Activated T-cell treated with anti-CD3 and anti-CD28 coated beads, Interleukin-2, amount 50 U/mL, for 4 hours (primary cell): ENCODE results near the gene SLC25A21. TPM values are rescaled to one million over a fixed set of nuclear protein-coding genes. Genes with fewer than 3 reads are reported as not detected.

Source experiments
- ATAC-seq, 2 donors: fragments of 200-7000 bp; cut with Tn5 transposase; one replicate each; pipeline ENCODE4 v1.10.0; 2021
- DNase-seq: peaks from one replicate; pipeline ENCODE4 v3.0.0-alpha.2; 2020
- H3K27me3 Mint-ChIP-seq: one replicate; pipeline ENCODE4 v1.8.0; 2021; ENCODE audit warnings: low read depth, mixed read lengths
- H3K36me3 Mint-ChIP-seq: one replicate; pipeline ENCODE4 v1.8.0; 2022; ENCODE audit warnings: mixed read lengths; ENCODE audit not compliant: insufficient read depth
- H3K4me1 Mint-ChIP-seq: one replicate; pipeline ENCODE4 v1.8.0; 2021; ENCODE audit warnings: low read depth, mixed read lengths
- H3K4me3 Mint-ChIP-seq: one replicate; pipeline ENCODE4 v1.8.0; 2021; ENCODE audit warnings: mild to moderate bottlenecking, moderate library complexity, mixed read lengths
- H3K9me3 Mint-ChIP-seq: one replicate; pipeline ENCODE4 v1.8.0; 2021; ENCODE audit warnings: mixed read lengths
- total RNA-seq, 3 donors: library from RNA; stranded (reverse); gene quantifications; one replicate each; pipeline ENCODE4 v1.2.1, GENCODE V29; 2021

SLC25A21 gene
- total RNA-seq, 3 donors from 2014 or later, result not detected

DNA sequence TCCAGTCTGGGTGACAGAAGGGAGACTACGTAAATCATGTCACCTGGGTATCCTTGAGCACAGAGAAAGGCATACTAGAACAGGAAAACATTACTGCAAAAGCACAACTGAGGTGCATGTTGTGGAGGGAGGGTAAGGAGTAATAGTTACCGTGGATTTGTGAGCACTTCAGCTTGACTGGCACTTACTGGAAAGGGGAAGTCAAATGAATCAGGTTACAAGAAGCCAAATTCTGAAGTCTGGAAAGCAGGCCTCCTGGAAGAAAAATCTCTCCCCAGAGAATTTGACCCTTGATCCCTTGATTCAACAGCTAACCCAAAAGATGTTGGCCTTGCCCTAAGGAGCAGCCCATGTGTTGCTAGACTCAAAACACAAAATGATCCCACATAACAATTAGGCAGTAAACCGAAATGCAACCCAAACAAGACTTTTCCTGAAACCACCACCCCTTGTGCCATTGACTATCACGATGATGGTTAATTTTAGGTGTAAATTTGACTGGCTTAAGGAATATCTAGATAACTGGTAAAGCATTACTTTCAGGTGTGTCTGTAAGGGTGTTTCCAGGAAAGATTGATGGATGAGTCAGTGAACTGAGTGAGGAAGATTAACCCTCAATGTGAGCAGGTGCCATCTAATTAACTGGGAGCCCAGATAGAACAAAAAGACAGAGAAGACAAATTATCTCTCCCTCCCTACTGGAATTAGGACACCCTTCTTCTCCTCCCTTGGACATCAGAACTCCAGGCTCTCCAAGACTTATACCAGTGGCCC lies 108.8 kb downstream of the SLC25A21 start:
- Mint-ChIP-seq H3K27me3 (no peaks in the 10 kb centered on the region), H3K4me3 (no peak overlapping the region), H3K9me3 (no peaks in the 10 kb centered on the region), H3K36me3 (no peaks in the 10 kb centered on the region), H3K4me1 (no peaks in the 10 kb centered on the region)
- DNase-seq, result no peak
- no peak for ATAC-seq

DNA sequence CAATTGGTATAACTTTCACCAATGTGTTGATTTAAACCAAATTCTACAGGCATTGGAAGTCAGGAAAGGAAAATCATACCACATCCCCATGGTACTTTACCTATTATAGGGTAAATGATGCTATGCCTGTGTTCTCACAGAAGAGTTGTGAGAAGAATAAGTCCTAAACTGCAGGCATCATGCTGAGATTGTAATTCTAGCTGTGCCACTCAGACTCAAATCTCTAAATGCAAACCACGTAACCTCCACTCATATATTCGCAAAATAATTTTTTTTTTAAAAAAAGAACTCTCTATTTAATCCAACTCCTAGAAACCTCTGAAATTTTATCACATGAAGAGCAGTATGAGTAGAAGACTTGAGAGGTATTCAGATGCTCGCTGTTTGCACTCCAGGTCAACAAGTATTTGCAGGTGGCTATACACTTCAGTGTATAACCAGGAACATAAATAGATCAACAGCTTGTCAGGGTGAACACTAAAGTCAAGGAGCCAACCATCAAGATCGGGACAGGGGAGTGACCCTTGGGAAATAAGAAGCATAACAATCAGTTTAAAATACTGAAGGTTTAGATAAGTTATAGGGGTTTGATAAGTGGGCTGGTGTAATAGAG lies 110.1 kb downstream of the SLC25A21 start:
- Mint-ChIP-seq H3K9me3 (no peaks in the 10 kb centered on the region), H3K36me3 (no peaks in the 10 kb centered on the region), H3K27me3 (no peaks in the 10 kb centered on the region), H3K4me1 (no peaks in the 10 kb centered on the region), H3K4me3 (no peak overlapping the region)
- DNase-seq (no peak), ATAC-seq (no peak)

- no peak for DNase-seq
- no peaks in the 10 kb centered on the region for H3K27me3 Mint-ChIP-seq
- ATAC-seq, result no peak
- no peaks in the 10 kb centered on the region for H3K36me3 Mint-ChIP-seq
- no peak overlapping the region for H3K4me3 Mint-ChIP-seq
- no peaks in the 10 kb centered on the region for H3K4me1 Mint-ChIP-seq
- no peaks in the 10 kb centered on the region for H3K9me3 Mint-ChIP-seq
Measured at GRCh38 chr14:37061697-37062096, 110.7 kb downstream of the SLC25A21 start.

DNA sequence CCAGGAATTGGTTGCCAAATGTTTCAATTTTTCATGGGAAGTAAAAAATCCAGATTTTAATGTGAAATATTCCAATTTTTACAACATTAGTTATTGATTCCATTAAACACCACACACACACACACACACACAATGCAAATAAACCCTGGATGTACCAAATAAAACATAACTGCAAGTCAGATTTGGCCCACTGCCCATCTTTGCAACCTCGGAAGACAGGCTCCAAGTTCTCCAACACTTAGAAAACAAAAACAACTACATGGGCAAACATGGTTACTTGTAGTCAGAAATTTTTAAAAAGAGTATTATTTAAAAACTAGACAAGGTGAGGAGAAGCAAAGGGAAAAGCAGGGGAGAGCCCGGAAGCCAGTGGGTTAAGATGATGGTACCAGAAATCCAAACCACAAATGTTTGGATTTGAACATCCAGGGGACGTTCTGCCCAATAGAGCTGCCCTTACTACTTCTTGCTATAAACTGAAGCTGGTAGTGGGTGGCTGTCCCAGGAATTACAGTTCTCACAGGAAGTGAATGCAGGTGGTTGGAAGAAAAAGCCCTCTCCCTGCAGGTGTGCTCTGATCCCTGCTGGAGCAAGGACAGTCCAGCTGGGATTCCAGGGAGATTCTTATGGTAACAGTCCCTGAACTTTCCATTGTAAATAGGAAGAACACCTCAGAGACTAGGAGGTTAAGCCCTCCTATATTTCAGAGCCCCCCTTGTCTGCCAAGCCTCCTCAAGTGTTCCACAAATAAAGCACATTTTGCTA lies 111.7 kb downstream of the SLC25A21 start:
- no peak for ATAC-seq
- no peak overlapping the region for H3K4me3 Mint-ChIP-seq
- H3K4me1 Mint-ChIP-seq, result no peaks in the 10 kb centered on the region

DNA sequence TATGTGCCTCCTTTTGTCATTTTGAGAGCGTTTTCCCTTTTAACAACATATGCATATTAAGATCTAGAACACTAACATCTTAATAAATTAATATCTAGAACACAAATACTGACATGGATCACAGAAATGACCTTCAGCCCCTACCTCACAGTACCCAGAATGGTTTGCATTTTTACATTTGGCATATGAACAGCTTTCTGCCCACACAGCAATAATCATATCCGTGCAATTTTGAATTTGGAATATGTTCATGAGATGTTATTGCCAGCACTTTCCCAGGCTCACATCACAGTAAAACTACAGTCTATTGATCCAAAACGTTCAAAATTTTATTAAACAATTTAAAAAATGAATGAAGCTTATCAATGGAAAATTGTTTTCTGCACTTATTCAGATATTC lies 114.6 kb downstream of the SLC25A21 start:
- no peak for DNase-seq
- no peak for ATAC-seq
- Mint-ChIP-seq H3K27me3 (no peaks in the 10 kb centered on the region), H3K9me3 (peaks cover 7% of the 10 kb centered on the region), H3K36me3 (no peaks in the 10 kb centered on the region), H3K4me1 (no peaks in the 10 kb centered on the region), H3K4me3 (no peak overlapping the region)

More for the DNA sequence above, 111.7 kb downstream of the SLC25A21 start:
- Mint-ChIP-seq H3K9me3 (no peaks in the 10 kb centered on the region), H3K36me3 (no peaks in the 10 kb centered on the region), H3K27me3 (no peaks in the 10 kb centered on the region)
- no peak for DNase-seq

DNA sequence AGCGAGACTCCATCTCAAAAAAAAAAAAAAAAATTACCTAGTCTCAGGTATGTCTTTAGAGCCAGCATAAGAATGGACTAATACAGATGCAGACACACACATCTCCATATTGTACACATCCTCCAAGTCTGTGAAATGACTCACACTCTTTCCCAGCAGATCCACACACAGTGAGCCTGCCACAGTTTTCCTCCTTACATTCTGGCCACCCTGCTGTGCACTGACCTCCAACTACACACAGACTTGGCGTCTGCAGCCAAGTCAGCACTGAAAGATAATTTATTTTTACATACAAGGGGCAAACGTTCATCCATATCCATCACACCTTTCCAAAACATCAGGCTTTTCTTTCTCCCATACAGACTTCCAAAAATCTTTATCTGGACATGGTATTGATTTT lies 115.9 kb downstream of the SLC25A21 start:
- no peak for ATAC-seq
- no peaks in the 10 kb centered on the region for H3K27me3 Mint-ChIP-seq
- H3K36me3 Mint-ChIP-seq, result no peaks in the 10 kb centered on the region
- H3K9me3 Mint-ChIP-seq, result peaks cover 7% of the 10 kb centered on the region
- H3K4me3 Mint-ChIP-seq, result no peak overlapping the region
- DNase-seq, result no peak
- H3K4me1 Mint-ChIP-seq, result no peaks in the 10 kb centered on the region

- no peaks in the 10 kb centered on the region for H3K36me3 Mint-ChIP-seq
- no peaks in the 10 kb centered on the region for H3K27me3 Mint-ChIP-seq
- no peaks in the 10 kb centered on the region for H3K4me1 Mint-ChIP-seq
- DNase-seq (no peak), ATAC-seq (no peak)
- peaks cover 7% of the 10 kb centered on the region for H3K9me3 Mint-ChIP-seq
- H3K4me3 Mint-ChIP-seq, result no peak overlapping the region
Measured at GRCh38 chr14:37054869-37055268, 117.5 kb downstream of the SLC25A21 start.

- ATAC-seq (no peak), DNase-seq (no peak)
- H3K4me1 Mint-ChIP-seq, result no peaks in the 10 kb centered on the region
- H3K4me3 Mint-ChIP-seq, result no peak overlapping the region
- H3K9me3 Mint-ChIP-seq, result peaks cover 7% of the 10 kb centered on the region
- H3K36me3 Mint-ChIP-seq, result no peaks in the 10 kb centered on the region
- no peaks in the 10 kb centered on the region for H3K27me3 Mint-ChIP-seq
Measured at GRCh38 chr14:37054144-37054543, 118.3 kb downstream of the SLC25A21 start.

- Mint-ChIP-seq H3K36me3 (no peaks in the 10 kb centered on the region), H3K9me3 (peaks cover 7% of the 10 kb centered on the region), H3K4me1 (no peaks in the 10 kb centered on the region), H3K27me3 (no peaks in the 10 kb centered on the region), H3K4me3 (no peak overlapping the region)
- no peak for ATAC-seq
- no peak for DNase-seq
Measured at GRCh38 chr14:37051680-37052079, 120.7 kb downstream of the SLC25A21 start.

- no peaks in the 10 kb centered on the region for H3K4me1 Mint-ChIP-seq
- no peaks in the 10 kb centered on the region for H3K27me3 Mint-ChIP-seq
- ATAC-seq, result no peak
- no peak overlapping the region for H3K4me3 Mint-ChIP-seq
- peaks cover 7% of the 10 kb centered on the region for H3K9me3 Mint-ChIP-seq
- no peak for DNase-seq
- H3K36me3 Mint-ChIP-seq, result no peaks in the 10 kb centered on the region
Measured at GRCh38 chr14:37051153-37051552, 121.3 kb downstream of the SLC25A21 start.

DNA sequence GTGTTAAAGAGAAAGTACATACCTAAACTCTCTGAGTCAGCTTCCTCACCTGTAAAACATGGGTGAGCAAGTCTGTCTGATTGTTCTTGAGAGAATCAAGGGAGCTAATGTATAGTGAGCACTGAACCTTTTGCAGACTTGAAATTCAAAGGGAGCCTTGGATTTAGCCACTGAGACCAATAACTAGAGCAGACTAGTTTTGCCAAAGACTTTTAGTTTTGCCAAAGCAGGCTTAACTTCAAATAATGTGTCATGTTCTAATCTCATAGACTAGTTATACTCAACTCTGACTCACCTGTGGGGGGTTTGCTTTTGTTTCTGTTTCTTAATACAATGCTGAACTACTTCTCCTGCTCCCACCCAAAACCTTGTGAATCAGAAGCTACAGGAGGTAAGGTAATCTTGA lies 123.7 kb downstream of the SLC25A21 start:
- Mint-ChIP-seq H3K36me3 (no peaks in the 10 kb centered on the region), H3K4me1 (no peaks in the 10 kb centered on the region), H3K27me3 (no peaks in the 10 kb centered on the region), H3K4me3 (no peak overlapping the region), H3K9me3 (no peaks in the 10 kb centered on the region)
- DNase-seq, result no peak
- ATAC-seq, result no peak

DNA sequence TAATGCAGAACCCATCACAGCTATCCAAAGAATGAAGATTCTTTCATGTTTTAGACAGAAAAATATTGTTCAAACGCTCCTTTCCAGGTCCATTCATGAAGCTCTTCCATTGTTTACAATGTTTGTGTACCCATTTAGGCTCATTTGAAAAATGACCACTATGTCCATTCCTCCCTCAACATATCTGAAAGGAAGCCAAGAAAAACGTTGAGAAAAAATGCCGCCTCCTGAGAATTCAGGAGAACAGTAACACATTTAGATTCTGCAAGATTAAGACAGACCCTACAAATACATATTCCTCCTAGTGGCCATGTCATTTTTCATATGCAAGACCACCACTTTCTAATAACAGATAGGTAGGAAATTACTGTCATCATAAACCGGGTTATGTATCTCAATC lies 124.4 kb downstream of the SLC25A21 start:
- Mint-ChIP-seq H3K4me3 (no peak overlapping the region), H3K9me3 (no peaks in the 10 kb centered on the region), H3K4me1 (no peaks in the 10 kb centered on the region), H3K27me3 (no peaks in the 10 kb centered on the region), H3K36me3 (no peaks in the 10 kb centered on the region)
- DNase-seq (no peak), ATAC-seq (no peak)

DNA sequence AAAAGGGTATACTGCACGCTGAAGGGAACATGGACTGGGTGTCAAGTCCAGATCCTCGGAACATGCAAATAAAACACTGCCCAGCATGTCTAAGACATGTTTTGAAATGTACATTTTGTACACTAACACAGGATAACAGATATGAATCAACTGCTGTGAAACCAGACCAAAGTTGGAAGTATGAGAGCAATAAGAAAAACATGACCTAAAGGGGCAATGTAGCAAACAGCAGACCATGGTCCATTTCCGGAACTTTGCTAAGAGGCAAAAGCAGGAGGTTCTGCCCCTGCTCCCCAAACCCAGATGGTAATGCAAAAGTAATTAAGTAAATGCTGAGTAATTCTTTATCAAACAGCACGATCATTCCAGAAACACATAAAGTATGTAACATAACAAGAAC lies 125.2 kb downstream of the SLC25A21 start:
- H3K4me1 Mint-ChIP-seq, result no peaks in the 10 kb centered on the region
- H3K27me3 Mint-ChIP-seq, result no peaks in the 10 kb centered on the region
- DNase-seq (no peak), ATAC-seq (no peak)
- no peaks in the 10 kb centered on the region for H3K9me3 Mint-ChIP-seq
- no peak overlapping the region for H3K4me3 Mint-ChIP-seq
- H3K36me3 Mint-ChIP-seq, result no peaks in the 10 kb centered on the region

- H3K4me3 Mint-ChIP-seq, result no peak overlapping the region
- no peaks in the 10 kb centered on the region for H3K4me1 Mint-ChIP-seq
- H3K27me3 Mint-ChIP-seq, result no peaks in the 10 kb centered on the region
- no peak for ATAC-seq
- no peak for DNase-seq
- no peaks in the 10 kb centered on the region for H3K9me3 Mint-ChIP-seq
- H3K36me3 Mint-ChIP-seq, result no peaks in the 10 kb centered on the region
Measured at GRCh38 chr14:37046815-37047214, 125.6 kb downstream of the SLC25A21 start.
